Mammary epithelial cell (primary cell): ENCODE results near the gene KRT23.

Experiments used
- CTCF ChIP-seq, 2 donors: IDR thresholded peaks in 1 of 2; conservative IDR thresholded peaks in 1 of 2; 2 replicates each; pipeline ENCODE4 v1.5.1; 2011 to 2012; ENCODE audit warnings: inconsistent platforms in 2 of 2, low read length in 2 of 2, mild to moderate bottlenecking in 2 of 2, control low read depth in 1 of 2, low read depth in 1 of 2; ENCODE audit not compliant: insufficient read depth in 1 of 2; ENCODE audit errors: extremely low read depth in 1 of 2
- EZH2 ChIP-seq: IDR thresholded peaks from 2 replicates; pipeline ENCODE4 v1.6.1; 2012; ENCODE audit warnings: low read length, inconsistent platforms, borderline replicate concordance

GRCh38 chr17:40915721-40916256 is 21.7 kb downstream of the KRT23 start:
- TF ChIP-seq EZH2 (no peak), CTCF (conservative IDR thresholded peaks at IDR 0.05 in 1 of 2, IDR thresholded peaks at IDR 0.05 in 1 of 2; ENCODE audit: extremely low read depth in 1 of 2, insufficient read depth in 1 of 2, low read depth in 1 of 2, low read length in 2 of 2) (no peak)
